Retinal pigment epithelial cell (primary cell): ENCODE results near the gene PARVG.

Experiments used
- DNase-seq: peaks from one replicate; pipeline ENCODE4 v3.0.0-alpha.2; 2010; ENCODE audit warnings: low read depth
- H3K4me3 ChIP-seq: 2 replicates; pipeline ENCODE4 v1.5.1; 2011; ENCODE audit warnings: mild to moderate bottlenecking, low read length, control low read depth, moderate library complexity
- TF ChIP-seq, protein P1 (sequence below): conservative IDR thresholded peaks from 2 replicates; pipeline ENCODE4 v1.5.1; 2011; ENCODE audit warnings: low read depth, low read length, control low read depth, inconsistent platforms

PARVG gene

DNA sequence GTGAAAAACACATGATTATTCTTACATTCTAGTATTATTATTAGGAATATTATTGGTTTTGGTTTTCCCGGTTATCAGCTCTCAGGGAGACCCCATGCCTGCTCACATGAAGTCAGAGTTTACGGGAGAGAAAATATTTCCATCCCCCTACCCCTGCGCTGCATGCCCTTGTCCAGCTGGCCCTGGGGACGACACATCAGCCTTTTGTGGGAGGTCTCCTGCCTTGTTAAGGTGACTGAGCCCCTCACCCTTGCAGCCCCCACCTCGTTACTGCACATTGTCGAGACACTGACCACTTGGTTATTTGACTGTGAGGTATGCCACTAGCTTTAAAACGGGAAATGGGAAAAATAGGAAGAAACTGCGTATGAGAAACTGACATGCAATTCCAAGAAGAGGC lies 63.0 kb downstream of the PARVG start:
- H3K4me3 ChIP-seq: no peak overlapping the region
- no peak for DNase-seq
- TF ChIP-seq, protein P1, sequence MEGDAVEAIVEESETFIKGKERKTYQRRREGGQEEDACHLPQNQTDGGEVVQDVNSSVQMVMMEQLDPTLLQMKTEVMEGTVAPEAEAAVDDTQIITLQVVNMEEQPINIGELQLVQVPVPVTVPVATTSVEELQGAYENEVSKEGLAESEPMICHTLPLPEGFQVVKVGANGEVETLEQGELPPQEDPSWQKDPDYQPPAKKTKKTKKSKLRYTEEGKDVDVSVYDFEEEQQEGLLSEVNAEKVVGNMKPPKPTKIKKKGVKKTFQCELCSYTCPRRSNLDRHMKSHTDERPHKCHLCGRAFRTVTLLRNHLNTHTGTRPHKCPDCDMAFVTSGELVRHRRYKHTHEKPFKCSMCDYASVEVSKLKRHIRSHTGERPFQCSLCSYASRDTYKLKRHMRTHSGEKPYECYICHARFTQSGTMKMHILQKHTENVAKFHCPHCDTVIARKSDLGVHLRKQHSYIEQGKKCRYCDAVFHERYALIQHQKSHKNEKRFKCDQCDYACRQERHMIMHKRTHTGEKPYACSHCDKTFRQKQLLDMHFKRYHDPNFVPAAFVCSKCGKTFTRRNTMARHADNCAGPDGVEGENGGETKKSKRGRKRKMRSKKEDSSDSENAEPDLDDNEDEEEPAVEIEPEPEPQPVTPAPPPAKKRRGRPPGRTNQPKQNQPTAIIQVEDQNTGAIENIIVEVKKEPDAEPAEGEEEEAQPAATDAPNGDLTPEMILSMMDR: no peak

DNA sequence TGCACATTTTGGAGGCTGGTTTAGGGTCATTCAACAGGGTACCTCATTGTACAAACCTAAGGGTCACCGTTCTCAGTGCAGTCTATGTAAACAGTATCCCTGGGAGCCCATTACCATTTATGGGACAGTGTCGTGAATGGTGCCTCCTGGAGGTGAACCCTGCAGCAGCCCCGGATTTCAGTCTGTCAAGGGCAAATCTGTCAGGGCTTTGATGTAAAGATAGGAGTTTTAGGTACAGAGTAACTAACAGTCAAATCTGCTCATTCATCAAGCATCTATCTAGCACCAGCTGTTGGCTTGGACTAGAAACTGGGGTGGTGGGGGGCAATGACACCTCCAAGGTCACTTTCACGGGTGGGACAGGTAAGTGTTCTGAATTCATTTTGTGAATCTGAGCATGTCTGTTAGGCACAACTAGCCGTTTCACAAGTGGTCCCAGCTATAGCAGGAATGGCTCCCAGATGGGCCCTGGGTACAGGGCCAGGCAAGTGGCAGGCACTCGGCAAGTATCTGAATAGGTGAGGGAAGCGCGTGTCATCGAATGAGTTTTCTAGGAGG lies 63.6 kb downstream of the PARVG start:
- no peak for DNase-seq
- TF ChIP-seq, protein P1: no peak
- no peak overlapping the region for H3K4me3 ChIP-seq

DNA sequence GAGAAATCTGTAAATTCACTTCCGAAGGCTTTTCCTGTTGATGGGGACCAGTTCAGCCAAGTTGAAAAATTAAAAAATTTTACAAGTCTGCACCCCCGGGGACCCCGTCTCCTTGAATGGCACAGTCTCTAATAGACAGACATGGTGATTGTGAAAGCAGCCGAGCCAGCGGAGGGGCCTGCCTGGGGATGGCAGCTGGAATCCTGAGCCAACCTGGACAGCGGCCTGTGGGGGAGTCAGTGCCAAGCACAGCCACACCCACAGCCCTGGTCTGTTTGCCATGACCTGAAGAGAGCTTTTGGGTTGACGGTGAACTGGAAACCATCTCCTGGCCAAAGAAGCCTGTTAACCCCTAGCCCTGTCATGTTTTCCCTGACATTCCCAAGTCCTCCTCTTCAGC lies 64.7 kb downstream of the PARVG start:
- TF ChIP-seq, protein P1: no peak
- no peak for DNase-seq
- no peak overlapping the region for H3K4me3 ChIP-seq

DNA sequence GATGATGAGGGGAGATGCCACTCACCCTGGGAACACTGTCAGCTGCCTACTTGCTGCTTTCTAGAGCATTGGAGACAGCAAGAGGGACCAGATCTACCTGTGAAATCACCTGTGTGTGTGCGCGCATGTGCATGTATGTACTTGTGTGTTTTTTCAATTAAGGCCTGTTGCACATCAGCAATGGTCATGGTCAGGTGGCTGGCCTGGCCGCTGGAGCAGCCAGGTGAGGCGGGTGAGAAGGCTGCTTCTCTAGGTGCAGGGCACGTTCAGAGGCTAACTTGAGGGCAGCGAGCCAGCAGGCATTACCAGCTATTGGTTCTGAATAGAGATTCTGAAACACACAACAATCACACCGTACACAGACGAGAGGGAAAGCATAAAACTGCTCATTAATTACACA lies 65.1 kb downstream of the PARVG start:
- TF ChIP-seq, protein P1: no peak
- no peak for DNase-seq
- H3K4me3 ChIP-seq: no peak overlapping the region

DNA sequence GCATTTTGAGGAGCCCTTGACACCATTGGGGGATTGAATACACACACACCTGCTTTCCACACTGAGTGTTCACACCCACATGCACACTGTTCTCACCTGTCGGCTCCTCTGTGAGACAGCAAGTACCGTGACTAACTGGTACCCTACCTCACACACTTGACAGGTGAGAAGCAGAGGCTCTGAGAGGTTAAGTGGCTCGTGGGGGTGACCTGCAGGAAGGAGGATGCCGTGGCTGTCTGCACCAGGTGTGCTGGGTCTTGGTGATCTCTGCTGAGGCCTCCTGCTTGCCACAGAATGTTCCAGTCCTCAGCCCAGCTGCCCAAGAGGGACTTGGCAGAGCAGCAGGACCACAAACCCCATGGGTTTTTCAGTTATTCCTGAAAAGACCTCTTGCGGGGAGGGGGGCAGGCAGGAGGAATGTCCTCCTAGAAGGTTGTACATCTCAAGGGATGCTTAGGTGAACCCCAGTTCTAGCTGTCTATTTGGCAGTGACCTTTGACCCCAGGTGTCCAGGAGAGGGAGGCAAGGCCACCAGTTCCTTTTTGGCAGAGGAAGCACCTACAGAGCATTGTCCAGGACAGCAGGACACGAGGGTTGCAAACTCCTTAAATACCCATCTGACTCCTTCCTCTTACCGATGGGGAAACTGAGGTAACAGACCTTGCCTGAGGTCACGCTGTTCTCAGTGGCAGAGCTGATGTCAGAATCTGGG lies 66.0 kb downstream of the PARVG start:
- no peak for DNase-seq
- TF ChIP-seq, protein P1: no peak
- H3K4me3 ChIP-seq: no peak overlapping the region

DNA sequence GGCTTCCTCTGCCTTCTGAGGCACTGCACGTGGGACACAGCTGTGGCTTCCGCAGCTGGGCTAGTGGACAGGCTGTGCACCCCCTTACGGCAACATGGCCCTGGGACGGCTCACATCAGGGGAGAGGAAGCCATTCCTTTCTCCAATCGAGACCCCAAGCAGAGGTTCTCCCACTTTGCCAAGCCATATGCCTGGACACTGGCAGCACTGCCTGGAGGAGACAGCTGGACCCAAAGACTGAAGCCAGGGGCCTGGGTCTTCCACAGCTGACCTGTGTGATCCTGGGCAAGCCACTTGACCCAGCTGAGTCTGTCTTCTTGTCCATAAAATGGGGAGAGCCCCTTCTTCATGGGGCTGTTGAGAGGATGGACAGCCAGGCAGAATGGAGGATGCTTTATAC lies 66.6 kb downstream of the PARVG start:
- H3K4me3 ChIP-seq: no peak overlapping the region
- DNase-seq: no peak
- TF ChIP-seq, protein P1: no peak
